ENCODE data around the gene NR5A2.

The NR5A2 gene

DNA sequence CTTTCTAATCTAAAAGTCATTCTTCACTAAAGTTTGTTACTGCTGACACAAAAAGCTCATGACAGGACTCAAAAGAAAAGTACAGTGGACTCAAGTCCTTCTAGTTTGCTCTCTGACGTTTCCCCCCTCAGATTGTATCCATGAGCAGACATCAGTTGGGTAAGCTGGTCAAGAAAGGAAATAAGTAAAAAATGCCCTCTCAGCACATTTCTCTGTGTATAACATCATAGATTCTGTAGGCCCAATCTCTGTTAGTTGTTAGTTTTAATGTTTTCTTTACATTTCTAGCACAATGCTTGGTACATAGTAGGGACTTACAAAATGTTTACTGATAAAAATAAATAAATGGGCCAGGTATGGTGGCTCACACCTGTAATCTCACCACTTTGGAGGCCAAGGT, 96.8 kb downstream of the NR5A2 start:
- no peak for DNase-seq (ENCODE audit: low spot score)

DNA sequence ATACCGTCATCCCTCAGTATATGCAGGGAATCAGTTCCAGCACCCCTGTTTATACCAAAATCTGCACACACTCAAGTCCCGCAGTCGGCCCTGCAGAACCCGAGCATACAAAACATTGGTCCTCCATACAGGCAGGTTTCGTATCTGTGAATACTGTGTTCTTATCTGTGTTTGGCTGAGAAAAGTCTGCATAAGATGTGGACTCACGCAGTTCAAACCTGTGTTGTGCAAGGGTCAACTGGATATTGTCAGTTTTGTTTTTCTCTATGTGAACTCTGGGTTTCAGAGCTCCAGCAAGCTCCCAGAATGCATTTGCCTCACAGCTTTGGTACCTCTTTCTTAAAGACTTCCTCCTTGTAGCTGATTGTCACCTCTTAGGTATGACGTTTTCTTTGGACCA, 100.6 kb downstream of the NR5A2 start:
- DNase-seq (ENCODE audit: low spot score) = no peak

DNA sequence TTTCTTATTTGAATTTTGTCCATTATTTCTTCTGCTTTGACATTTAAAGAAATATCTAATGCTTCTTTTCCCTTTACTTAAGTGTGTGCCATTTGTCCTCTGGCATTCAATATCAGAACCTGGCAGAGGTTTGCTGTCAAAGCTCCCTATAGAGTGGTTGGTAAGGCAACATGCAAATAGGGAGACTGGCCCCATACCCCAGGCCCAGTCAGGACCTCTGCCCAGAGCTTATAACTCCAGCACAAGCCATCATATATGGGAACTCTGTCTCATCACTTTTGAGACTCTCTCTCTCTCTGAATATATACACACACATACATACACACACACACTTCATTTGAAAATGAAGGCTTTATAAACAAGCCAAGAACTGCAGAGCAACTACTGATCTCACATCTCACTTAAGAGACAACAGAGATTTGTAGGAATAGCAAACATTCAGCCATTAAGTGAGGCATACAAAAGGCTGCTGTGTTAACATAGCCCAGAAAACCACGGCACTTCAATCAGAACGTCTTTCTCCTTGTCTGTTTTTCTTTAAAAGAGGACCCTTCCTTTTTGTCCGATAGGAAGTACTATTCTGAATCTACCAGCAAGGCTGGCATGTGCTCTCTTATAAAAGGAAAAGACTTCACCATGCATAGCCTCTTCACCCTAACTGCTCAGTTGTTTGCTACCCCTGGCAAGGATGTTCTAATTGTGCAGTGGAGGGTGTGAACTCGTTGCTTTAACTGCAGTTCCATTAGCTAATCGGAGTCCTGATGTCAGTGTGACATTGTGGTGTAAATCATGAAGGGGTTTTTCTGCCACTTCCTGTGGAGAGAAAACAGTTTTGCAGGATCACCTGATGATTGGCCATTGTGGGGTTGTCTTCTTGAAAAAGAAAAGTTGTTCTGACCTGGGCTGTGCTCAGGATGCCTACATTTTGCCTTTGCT, 101.7 kb downstream of the NR5A2 start:
- DNase-seq (ENCODE audit: low spot score) = peak; percentile 15

DNA sequence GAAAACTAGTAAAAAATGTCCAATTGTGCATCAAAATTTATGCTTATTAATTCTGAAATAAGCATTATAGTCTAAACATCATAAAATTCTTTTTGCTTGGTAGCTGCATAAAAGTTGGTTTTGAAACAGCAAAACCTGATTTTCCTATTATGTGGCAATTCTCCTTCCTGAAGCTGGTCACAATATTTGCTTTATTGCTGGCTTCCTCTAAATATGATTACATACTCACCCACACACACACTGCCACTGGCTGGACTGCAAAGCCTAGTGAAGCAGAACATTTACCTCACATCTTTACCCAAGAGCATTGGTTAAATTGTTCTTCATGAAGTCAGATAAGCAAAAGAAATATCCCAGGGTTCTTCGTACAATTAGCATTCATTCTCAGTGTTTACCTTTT, 103.0 kb downstream of the NR5A2 start:
- DNase-seq (ENCODE audit: low spot score) = no peak

DNA sequence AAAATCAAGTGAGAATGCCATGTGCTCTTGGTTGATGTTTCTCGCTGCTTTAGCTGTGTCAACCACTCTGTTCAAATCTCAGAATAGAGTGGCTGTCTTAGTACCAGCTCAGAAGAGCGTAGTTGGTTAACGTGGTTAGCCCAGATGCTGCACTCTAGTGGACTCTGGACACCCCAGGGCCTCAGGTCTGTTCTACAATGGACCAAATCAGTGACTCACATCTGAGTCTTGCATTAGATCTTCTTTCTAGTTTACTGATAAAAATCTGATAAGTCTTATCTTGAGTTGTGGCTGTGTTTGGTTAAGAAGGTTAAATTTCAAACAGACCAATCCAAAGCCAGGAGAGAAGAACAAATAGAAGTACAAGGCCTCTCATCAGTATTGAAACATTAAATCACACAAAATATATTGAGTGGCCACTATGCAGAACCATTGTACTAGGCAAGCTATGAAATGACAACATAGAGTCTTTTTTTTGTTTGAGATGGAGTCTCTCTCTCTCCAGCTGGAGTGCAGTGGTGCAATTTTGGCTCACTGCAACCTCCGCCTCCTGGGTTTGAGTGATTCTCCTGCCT, 104.1 kb downstream of the NR5A2 start:
- no peak for DNase-seq (ENCODE audit: low spot score)

DNA sequence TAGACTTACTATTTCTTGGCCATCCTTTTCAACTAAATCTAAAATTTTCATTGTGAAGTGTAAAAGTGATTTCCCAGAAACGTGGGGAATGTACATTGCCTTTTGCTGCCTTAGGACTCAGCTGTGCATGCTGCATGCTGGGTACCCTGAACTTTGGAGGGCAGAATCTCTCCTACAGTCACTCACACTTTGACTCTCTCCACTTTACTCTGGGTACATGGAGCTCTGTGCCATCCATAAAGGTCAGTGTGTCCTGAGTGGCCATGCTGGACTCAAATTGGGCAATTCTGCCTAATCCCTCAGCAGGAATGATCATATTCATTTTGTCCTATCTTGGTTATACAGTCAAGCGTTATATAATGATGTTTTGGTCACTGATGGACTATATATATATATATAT, 105.6 kb downstream of the NR5A2 start:
- no peak for DNase-seq (ENCODE audit: low spot score)

DNA sequence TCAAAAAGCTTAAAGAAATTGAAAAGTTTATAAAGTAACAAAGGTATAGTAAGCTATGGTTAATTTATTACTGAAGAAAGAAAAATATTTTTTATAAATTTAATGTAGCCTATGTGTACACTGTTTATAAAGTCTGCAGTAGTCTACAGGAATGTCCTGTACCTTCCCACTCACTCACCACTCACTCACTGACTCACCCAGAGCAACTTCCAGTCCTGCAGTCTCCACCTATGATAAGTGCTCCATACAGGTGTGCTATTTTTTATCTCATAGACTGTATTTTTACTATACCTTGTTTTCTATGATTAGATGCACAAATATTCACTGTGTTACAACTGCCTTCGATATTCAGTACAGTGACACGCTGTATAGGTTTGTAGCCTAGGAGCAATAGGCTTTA, 106.6 kb downstream of the NR5A2 start:
- no peak for DNase-seq (ENCODE audit: low spot score)

DNA sequence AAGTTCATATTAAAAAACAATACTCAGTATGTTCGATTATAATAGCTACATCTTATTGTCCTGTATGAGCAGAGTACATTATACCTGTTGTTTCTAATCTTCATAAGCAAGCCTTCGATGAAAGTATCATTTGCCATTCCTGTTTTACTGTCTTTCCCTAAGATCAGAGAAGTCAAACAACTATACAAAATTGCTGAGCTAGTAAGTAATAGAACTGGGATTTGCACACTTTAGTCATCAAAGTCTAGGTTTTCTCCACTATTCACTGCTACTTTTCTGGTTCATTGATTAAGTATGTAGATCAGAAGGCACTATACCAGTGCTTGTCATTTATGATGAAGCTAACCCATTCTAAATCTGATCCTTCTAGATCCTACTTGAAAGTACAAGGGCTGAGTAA, 108.9 kb downstream of the NR5A2 start:
- no peak for DNase-seq (ENCODE audit: low spot score)

DNA sequence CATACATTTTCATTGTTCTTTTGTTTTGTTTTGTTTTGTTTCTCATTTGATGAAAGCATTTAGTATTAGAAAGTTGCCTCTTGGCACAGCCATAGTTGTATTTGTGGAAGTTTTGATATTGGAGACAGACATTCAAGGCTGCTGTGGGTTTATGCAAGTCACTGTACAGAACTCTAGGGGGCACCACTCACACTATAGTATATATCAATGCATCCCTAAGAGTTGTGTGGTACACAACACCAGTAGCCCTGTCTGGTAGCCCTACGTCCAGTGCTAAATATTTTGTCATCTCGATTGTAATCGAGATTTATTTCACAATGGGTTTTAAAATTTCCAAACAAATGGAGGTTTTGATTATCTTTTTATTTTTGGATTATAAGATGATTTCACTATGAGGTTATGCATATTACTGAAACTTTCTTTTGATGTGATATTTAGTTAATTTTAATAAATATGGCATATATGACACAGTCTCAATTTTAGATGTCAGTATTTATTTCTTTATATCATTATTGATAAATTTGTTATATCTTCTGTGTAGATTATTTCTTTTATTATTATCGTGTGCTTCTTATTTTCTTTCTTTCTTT, 112.2 kb downstream of the NR5A2 start:
- peak; percentile 70 for DNase-seq (ENCODE audit: low spot score)

DNA sequence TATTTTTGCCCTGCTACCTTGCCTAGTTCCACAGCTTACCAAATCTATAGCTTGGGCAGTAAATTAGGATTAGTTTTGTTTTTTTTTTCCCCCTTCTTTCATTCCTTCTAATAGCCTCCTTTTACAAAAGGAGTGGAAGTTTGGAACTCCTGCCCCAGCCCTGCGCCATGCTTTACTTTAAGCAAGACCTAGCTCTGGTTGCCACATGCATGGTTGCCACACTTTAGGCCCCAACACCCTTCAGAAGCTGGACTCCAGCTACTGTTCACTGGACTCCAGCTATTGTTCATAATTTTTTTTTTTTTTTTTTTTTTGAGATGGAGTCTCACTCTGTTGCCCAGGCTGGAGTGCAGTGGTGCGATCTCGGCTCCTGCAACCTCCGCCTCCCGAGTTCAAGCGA, 115.8 kb downstream of the NR5A2 start:
- DNase-seq (ENCODE audit: low spot score) = no peak

DNA sequence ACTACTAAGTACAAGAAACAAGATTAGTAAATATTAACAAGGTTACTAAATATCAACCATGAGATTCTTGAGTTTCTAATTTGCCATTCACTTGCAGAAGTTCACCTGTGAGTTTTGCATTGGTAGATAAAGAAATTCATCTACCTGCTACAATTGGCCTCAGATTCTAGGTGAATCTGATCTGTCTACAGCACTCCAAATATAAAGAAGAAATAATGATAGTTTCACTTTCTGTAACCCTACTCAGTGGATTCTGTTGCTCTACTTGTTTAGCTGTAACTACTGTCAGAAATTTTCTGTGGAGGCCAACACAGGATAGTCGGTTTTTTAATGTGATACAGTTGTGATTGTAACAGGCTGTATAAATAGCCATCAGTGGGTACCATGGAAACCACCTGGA, 118.6 kb downstream of the NR5A2 start:
- DNase-seq (ENCODE audit: low spot score) = no peak

DNA sequence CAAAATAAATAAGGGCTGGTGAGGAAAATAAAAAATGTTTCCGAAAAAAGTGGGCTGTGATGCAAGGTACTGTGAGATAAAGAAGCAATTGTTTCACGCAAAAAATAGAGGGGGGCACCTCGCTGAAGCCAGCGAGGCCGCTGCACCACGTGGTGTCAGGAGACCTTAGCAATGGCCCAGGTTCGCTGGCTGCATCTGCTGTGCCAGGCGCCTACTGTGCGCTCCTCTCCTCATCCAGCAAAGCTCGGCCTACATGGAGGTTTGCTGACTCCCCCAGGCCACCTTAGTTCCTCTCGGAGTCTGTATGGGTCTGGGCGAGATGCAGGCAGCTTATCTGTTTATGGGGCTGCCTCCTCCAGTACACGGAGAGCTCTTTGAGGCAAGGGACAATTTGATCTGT, 119.6 kb downstream of the NR5A2 start:
- DNase-seq (ENCODE audit: low spot score) = no peak

DNA sequence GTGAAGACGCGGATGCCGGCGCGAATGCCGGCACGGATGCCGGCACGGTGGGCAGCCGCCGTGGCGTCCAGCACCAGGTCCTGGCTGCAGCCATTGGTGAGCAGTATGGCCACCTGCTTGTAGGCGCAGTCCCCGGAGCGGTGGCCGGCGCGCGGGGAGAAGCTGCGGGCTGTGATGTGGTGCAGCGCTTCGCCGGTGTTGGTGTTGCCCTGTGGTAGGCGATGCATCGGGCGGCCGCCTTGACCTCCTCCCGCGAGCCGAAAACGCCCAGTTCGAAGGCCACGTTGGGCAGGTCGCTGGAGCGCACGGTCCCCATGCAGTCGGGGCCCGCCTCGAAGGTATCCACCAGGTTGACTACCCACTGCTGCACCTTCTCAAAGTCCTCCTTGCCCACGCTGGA, 120.2 kb downstream of the NR5A2 start:
- no peak for DNase-seq (ENCODE audit: low spot score)

DNA sequence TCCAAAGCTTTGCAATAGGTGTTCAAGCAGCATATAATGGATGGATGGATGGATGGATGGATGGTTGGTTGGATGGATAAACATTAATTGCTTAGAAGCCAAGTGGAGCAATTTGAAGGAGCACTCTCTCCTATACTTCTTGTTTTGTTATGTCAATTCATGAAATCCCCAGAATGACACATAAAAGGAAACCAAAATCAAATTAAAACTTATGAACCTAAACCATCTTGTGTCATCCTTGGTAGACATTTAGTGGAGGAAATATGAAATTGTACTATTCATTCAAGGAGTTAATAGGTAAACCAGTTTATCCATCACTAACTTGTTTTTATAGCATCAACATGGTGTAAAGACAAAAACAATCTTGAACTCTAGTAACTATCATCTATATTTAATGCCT, 122.5 kb downstream of the NR5A2 start:
- no peak for DNase-seq (ENCODE audit: low spot score)

DNA sequence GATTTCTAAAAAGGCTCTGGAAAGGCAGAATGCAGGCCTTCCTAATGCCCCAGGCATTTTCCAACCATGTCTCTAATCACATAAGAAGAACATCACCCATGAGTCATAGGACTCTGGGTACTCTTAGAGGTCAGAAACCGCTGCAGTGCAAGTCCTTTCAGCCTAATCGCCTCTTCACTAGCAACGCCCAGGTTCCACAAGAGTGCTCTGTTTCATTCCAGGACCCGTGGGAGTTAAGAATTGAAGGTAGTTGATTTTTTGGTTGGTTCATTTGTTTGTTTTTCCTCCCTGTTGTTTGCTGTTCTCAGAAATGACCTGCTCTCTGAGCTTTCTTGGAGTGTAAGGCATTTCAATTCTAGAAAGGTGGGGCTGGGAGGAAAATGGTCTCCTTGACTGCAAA, 123.2 kb downstream of the NR5A2 start:
- peak; percentile 98 for DNase-seq (ENCODE audit: low spot score)

DNA sequence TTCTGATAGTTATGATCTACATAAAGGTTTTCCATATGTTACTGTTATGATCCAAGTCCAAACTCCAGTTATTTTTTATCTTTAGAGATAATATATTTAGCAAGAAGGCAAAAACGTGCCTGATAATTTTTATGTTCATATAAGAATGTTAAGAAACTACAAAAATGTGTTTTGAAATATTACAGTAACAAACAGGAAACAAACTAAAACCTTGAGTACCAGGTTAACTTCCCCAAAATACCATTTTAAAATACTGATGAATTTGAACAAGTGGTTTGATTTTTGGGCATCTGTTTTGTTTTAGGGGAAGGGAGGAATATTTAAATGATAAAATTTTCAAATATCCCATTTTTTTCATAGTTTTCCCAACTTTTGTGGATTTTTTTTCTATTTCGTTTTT, 124.8 kb downstream of the NR5A2 start:
- no peak for DNase-seq (ENCODE audit: low spot score)

DNA sequence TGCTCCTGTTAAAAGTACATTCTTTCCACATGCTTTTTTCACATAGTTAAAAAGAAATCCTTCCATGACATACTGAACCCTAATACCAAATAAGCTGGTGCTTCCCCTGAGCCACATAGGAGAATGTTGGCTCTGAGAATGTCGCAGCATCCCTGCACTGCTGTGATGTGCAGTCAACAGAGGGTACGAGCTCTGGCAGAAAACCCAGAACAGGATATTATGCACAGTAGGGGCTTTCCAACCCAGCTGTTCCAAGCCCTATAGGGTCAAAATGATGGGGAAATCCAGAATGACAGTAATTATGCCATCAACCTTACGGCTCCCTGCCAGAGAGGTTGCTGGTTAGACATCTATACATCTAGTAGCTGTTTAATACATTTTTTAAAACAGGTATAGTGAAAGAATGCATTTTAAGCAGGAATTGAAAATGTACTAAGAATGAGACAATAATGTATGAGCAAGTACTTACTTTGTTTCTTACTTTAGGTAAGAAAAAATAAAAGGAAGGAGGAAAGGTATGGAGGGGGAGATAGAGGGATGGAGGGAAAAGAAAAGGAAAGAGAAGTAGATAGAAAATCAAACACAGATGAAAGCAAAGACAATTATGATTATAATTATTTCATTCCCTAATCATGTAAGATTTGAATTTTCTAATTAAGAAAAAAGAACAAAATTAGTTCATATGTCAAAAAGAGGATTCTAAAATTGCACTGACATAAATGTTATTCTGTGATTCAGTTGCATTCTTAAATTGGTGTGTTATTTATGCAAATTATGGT, 126.0 kb downstream of the NR5A2 start:
- no peak for DNase-seq (ENCODE audit: low spot score)

DNA sequence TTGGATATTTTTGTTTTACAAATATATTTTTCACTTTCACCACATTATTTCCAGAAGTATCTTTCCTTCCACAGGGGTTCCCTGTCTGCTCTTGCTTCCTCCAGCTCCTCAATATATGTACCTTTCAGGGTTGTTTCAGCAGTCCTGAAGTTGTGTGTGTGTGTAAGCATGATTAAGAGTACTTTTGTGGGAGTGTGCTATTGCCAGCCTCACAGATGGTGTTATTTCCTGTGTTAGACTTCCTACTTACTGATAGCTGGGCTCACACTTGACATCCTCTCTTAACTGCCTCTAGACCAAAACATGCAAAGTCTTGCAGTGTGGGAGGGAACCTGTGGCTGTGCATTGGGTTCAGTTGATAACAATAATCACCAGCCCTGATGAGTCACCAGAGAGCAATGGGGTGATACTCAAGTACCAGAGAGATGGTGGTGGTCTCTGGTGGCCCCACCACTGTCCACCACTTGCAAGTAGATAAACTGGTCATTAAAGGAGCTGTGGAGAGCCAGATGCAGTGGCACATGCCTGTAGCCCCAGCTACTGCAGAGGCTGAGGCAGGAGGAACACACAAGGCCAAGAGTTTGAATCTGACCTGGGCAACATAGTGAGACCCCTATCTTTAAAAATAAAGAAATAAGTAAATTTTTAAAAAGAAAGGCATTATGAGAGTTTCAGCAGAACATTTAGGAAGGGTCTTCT, 126.7 kb downstream of the NR5A2 start:
- DNase-seq (ENCODE audit: low spot score) = no peak

DNA sequence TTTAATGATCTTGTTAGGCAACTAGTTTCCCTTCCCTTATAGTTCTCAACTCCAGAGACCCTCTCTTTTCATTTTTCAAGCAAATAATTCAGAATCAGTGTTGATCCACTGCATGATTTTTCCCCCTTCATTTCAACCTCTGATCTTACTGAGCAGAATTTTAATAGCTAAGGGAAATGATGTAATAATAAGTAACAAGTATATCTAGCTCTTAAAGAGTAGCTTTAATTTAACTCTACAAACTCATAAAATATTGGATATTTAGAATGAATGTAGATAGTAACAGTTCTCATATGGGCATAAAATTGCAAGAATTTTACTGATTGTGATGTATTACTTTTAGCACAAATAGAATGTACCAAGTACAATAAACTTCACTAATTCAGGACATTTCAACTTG, 130.2 kb downstream of the NR5A2 start:
- DNase-seq (ENCODE audit: low spot score) = no peak

DNA sequence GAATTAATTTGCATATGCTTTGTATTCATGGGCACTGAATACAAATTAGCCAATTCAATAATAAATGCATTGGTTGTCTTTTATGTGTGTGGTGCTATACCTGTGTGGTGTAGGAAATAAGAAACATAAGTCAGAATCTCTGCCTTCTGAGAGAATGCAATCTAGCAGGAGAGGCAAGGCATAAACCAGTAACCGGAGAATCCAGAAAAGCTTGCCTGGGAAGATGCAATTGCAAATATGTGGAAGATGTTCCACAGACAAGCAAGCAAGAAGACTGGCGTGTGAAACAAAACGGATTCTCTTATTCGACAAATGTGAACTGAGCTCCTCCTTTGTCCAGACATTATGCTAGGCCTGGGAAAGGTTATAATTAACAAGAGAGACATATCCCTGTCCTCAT, 134.3 kb downstream of the NR5A2 start:
- no peak for DNase-seq (ENCODE audit: low spot score)

DNA sequence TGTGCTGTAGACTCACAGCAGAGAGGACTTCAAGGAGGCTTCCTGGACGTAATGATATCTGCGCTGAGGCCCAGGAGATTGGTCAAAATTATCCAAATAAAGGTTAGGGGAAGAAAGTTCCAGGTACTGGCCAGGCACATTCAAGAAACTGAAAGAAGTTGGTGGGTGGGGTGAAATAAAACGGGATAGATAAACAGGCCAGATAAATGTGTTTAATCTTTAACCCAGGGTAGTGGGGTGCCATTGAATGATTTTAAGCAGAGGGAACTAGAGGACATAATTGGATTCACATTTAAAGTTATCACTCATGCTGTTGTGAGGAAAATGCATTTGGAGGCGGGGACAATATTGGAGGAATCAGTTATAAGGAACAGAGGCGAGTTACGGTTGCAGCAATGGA, 134.7 kb downstream of the NR5A2 start:
- DNase-seq (ENCODE audit: low spot score) = no peak

DNA sequence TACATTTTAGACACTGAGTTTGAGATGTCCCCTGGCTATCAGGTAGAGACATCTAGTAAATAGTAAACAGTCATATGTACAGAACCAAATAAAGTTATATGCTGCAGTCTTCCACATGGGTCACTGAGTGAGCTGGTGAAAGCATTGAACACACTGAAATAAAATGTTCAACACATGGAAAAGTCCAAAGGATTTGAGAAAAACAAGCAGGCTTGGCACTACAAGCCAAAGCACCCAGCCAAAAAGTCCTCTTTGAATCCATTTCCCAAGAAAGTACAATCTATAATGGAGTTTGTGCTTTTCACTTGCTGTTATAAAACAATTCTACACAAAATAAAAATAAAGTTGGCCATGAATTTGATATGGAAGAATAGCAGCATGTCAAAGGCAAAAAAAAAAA, 135.4 kb downstream of the NR5A2 start:
- DNase-seq (ENCODE audit: low spot score) = no peak
